Measurements from ENCODE around the gene PGAP2.
"Not testable (repeated sequence)": the region's sequence is repeated elsewhere in the genome, so short reads cannot be mapped to it uniquely, and the experiment has no call there.

GRCh38 chr11:3860898-3861393 lies 52.6 kb downstream of the PGAP2 start:
- not testable (repeated sequence) for TF ChIP-seq CTCF, POLR2AphosphoS5, POLR2A (IDR thresholded peaks at IDR 0.05)

Data from suprapubic skin (tissue), 4 donors.